Liver (tissue), 9 donors: ENCODE measurements around the gene MCF2. TPM values are rescaled to one million over a fixed set of nuclear protein-coding genes. Genes with fewer than 3 reads are reported as not detected.

Experiments used
- DNase-seq: peaks from one replicate; pipeline ENCODE4 v3.0.0-alpha.2; 2017; ENCODE audit warnings: low spot score
- H3K27ac ChIP-seq, 2 donors: one replicate each; pipeline ENCODE4 v1.7.0; 2013; ENCODE audit warnings: inconsistent platforms in 2 of 2, low read length in 2 of 2, control low read depth in 1 of 2, low read depth in 1 of 2, mild to moderate bottlenecking in 1 of 2
- H3K27me3 ChIP-seq, 4 donors: one replicate each; pipeline versions ENCODE4 v1.6.1 to v1.7.0; 2013; ENCODE audit warnings: low read length in 3 of 4, inconsistent platforms in 1 of 4, mild to moderate bottlenecking in 1 of 4, moderate library complexity in 1 of 4; ENCODE audit not compliant: control insufficient read depth in 4 of 4, insufficient read depth in 4 of 4
- H3K36me3 ChIP-seq, 4 donors: one replicate each; pipeline versions ENCODE4 v1.6.1 to v1.7.0; 2013; ENCODE audit warnings: low read length in 3 of 4, mild to moderate bottlenecking in 3 of 4, low read depth in 1 of 4, moderate library complexity in 1 of 4; ENCODE audit not compliant: control insufficient read depth in 4 of 4, insufficient read depth in 3 of 4
- H3K4me1 ChIP-seq, 4 donors: one replicate each; pipeline versions ENCODE4 v1.6.1 to v1.7.0; 2013; ENCODE audit warnings: low read length in 3 of 4, mild to moderate bottlenecking in 3 of 4, moderate library complexity in 1 of 4; ENCODE audit not compliant: control insufficient read depth in 4 of 4, insufficient read depth in 4 of 4
- H3K4me3 ChIP-seq, 3 donors: one replicate each; pipeline versions ENCODE4 v1.6.1 to v1.7.0; 2013; ENCODE audit warnings: low read length in 3 of 3, control low read depth in 1 of 3, low read depth in 1 of 3, mild to moderate bottlenecking in 1 of 3
- H3K9ac ChIP-seq, 2 donors: one replicate each; pipeline ENCODE4 v1.7.0; 2013; ENCODE audit warnings: low read length in 2 of 2, mild to moderate bottlenecking in 2 of 2, moderate library complexity in 2 of 2, control low read depth in 1 of 2, low read depth in 1 of 2
- H3K9me3 ChIP-seq, 4 donors: one replicate each; pipeline versions ENCODE4 v1.6.1 to v1.7.0; 2013; ENCODE audit warnings: low read length in 3 of 4; ENCODE audit not compliant: control insufficient read depth in 4 of 4
- EGR1 ChIP-seq, 2 donors: IDR thresholded peaks; 2 replicates each; pipeline ENCODE4 v1.6.1; 2016 to 2018; ENCODE audit warnings: antibody characterized with exemption in 2 of 2, low read depth in 2 of 2
- FOXA1 ChIP-seq: IDR thresholded peaks from 2 replicates; pipeline ENCODE4 v1.6.1; 2016; ENCODE audit warnings: antibody characterized with exemption
- FOXA2 ChIP-seq: IDR thresholded peaks from 2 replicates; pipeline ENCODE4 v1.6.1; 2016; ENCODE audit warnings: antibody characterized with exemption
- GABPA ChIP-seq, 2 donors: IDR thresholded peaks in 1 of 2; conservative IDR thresholded peaks in 1 of 2; 2 replicates each; pipeline ENCODE4 v1.6.1; 2016; ENCODE audit warnings: antibody characterized with exemption in 2 of 2, mild to moderate bottlenecking in 1 of 2, moderate library complexity in 1 of 2
- HNF4A ChIP-seq, 2 donors: conservative IDR thresholded peaks; 2 replicates each; pipeline ENCODE4 v1.6.1; 2016; ENCODE audit warnings: antibody characterized with exemption in 2 of 2, mild to moderate bottlenecking in 2 of 2
- HNF4G ChIP-seq: IDR thresholded peaks from 2 replicates; pipeline ENCODE4 v1.6.1; 2016; ENCODE audit warnings: antibody characterized with exemption
- JUND ChIP-seq, 2 donors: IDR thresholded peaks; 2 replicates each; pipeline ENCODE4 v1.6.1; 2016; ENCODE audit warnings: antibody characterized with exemption in 2 of 2
- MAX ChIP-seq: IDR thresholded peaks from 2 replicates; pipeline ENCODE4 v1.6.1; 2016; ENCODE audit warnings: antibody characterized with exemption
- NR2F2 ChIP-seq: IDR thresholded peaks from 2 replicates; pipeline ENCODE4 v1.6.1; 2016; ENCODE audit warnings: antibody characterized with exemption
- RAD21 ChIP-seq, 2 donors: IDR thresholded peaks; 2 replicates each; pipeline ENCODE4 v1.6.1; 2016; ENCODE audit warnings: antibody characterized with exemption in 2 of 2, mild to moderate bottlenecking in 2 of 2
- REST ChIP-seq: IDR thresholded peaks from 2 replicates; pipeline ENCODE4 v1.6.1; 2016; ENCODE audit warnings: antibody characterized with exemption, mild to moderate bottlenecking
- RXRA ChIP-seq, 2 donors: IDR thresholded peaks; 2 replicates each; pipeline ENCODE4 v1.6.1; 2017 to 2018; ENCODE audit warnings: antibody characterized with exemption in 2 of 2, mild to moderate bottlenecking in 1 of 2
- SP1 ChIP-seq: IDR thresholded peaks from 2 replicates; pipeline ENCODE4 v1.6.1; 2018; ENCODE audit warnings: antibody characterized with exemption, mild to moderate bottlenecking
- TAF1 ChIP-seq: conservative IDR thresholded peaks from 2 replicates; pipeline ENCODE4 v1.6.1; 2016; ENCODE audit warnings: antibody characterized with exemption, mild to moderate bottlenecking
- YY1 ChIP-seq: IDR thresholded peaks from 2 replicates; pipeline ENCODE4 v1.6.1; 2016; ENCODE audit warnings: antibody characterized with exemption, mild to moderate bottlenecking
- WGBS: extraction: QIAGEN DNeasy Blood & Tissue Kit; methylation state at CpG from one replicate; pipeline ENCODE4 v1.1.7; 2013; 5-methylcytosine and 5-hydroxymethylcytosine counted together
- polyA plus RNA-seq, 2 donors: library from polyadenylated mRNA; stranded (reverse) in 1 of 2; unstranded in 1 of 2; fragments of 200-250 nt in 1 of 2; fragments of >200 nt in 1 of 2; fragmentation: Nextera tagmentation in 1 of 2; extraction: Ambion mirVana in 1 of 2; gene quantifications; one replicate each; pipeline versions ENCODE4 v1.2.1 to v1.2.3, GENCODE V29; 2013 to 2015
- total RNA-seq, 2 donors: library from RNA; depleted of rRNA; stranded (reverse); fragments of >200 nt; gene quantifications; one replicate each; pipeline ENCODE4 v1.2.3, GENCODE V29; 2014
- TF ChIP-seq, protein P1 (sequence below): IDR thresholded peaks from 2 replicates; pipeline ENCODE4 v1.6.1; 2016; ENCODE audit warnings: antibody characterized with exemption
- TF ChIP-seq, protein P2 (sequence below): fragments of 150-350 bp; IDR thresholded peaks from 2 replicates; pipeline ENCODE4 v1.5.1; 2017; ENCODE audit warnings: improper control_type of control experiment, low read depth, low read length; ENCODE audit not compliant: missing input control
- TF ChIP-seq, protein P3 (sequence below): IDR thresholded peaks from 2 replicates; pipeline ENCODE4 v1.6.1; 2016; ENCODE audit warnings: antibody characterized with exemption
- donor health status: healthy.
- donor health status: healthy.
- donor health status: healthy.
- donor health status: healthy.
- donor health status: healthy.

Gene MCF2
- total and polyA plus RNA-seq, 4 donors = 0.03 to 0.33 (median 0.08) TPM

- H3K4me1 ChIP-seq = peaks cover 7 to 49% (median 38%) of the 10 kb centered on the region in 4 donors
- 15% methylated on average over 1 of the region's 1 CpG for WGBS
- no peaks in the 10 kb centered on the region for H3K27me3 ChIP-seq
Measured at GRCh38 chrX:139542652-139543051, 165.3 kb downstream of the MCF2 start.

More at GRCh38 chrX:139542652-139543051, 165.3 kb downstream of the MCF2 start:
- Histone ChIP-seq H3K9me3 (no peaks in the 10 kb centered on the region), H3K9ac (no peak overlapping the region), H3K4me3 (no peak overlapping the region), H3K27ac (peak overlapping the region; percentile 16 to 93), H3K36me3 (peaks cover 0 to 6% (median 3%) of the 10 kb centered on the region in 4 donors)
- no peak for TF ChIP-seq SP1
- no peak for TF ChIP-seq HNF4G
- no peak for TF ChIP-seq EGR1 (IDR thresholded peaks at IDR 0.05; ENCODE audit: low read depth in 2 of 2)
- TF ChIP-seq, protein P1, sequence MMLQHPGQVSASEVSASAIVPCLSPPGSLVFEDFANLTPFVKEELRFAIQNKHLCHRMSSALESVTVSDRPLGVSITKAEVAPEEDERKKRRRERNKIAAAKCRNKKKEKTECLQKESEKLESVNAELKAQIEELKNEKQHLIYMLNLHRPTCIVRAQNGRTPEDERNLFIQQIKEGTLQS = no peak
- TF ChIP-seq HNF4A (conservative IDR thresholded peaks at IDR 0.05) = peak in 1 of 2 donors; percentile 28
- TF ChIP-seq TAF1 = no peak
- no peak for TF ChIP-seq MAX
- TF ChIP-seq YY1 = peak; percentile 57
- no peak for TF ChIP-seq GABPA (IDR thresholded peaks at IDR 0.05 in 1 of 2, conservative IDR thresholded peaks at IDR 0.05 in 1 of 2)
- TF ChIP-seq FOXA1 = no peak
- no peak for TF ChIP-seq NR2F2
- TF ChIP-seq, protein P2, sequence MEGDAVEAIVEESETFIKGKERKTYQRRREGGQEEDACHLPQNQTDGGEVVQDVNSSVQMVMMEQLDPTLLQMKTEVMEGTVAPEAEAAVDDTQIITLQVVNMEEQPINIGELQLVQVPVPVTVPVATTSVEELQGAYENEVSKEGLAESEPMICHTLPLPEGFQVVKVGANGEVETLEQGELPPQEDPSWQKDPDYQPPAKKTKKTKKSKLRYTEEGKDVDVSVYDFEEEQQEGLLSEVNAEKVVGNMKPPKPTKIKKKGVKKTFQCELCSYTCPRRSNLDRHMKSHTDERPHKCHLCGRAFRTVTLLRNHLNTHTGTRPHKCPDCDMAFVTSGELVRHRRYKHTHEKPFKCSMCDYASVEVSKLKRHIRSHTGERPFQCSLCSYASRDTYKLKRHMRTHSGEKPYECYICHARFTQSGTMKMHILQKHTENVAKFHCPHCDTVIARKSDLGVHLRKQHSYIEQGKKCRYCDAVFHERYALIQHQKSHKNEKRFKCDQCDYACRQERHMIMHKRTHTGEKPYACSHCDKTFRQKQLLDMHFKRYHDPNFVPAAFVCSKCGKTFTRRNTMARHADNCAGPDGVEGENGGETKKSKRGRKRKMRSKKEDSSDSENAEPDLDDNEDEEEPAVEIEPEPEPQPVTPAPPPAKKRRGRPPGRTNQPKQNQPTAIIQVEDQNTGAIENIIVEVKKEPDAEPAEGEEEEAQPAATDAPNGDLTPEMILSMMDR = no peak
- TF ChIP-seq REST = no peak
- no peak for TF ChIP-seq RAD21 (IDR thresholded peaks at IDR 0.05)
- TF ChIP-seq, protein P3, sequence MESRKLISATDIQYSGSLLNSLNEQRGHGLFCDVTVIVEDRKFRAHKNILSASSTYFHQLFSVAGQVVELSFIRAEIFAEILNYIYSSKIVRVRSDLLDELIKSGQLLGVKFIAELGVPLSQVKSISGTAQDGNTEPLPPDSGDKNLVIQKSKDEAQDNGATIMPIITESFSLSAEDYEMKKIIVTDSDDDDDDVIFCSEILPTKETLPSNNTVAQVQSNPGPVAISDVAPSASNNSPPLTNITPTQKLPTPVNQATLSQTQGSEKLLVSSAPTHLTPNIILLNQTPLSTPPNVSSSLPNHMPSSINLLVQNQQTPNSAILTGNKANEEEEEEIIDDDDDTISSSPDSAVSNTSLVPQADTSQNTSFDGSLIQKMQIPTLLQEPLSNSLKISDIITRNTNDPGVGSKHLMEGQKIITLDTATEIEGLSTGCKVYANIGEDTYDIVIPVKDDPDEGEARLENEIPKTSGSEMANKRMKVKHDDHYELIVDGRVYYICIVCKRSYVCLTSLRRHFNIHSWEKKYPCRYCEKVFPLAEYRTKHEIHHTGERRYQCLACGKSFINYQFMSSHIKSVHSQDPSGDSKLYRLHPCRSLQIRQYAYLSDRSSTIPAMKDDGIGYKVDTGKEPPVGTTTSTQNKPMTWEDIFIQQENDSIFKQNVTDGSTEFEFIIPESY = no peak
- peak in 1 of 2 donors; percentile 30 for TF ChIP-seq RXRA (IDR thresholded peaks at IDR 0.05)
- peak; percentile 13 for TF ChIP-seq FOXA2
- TF ChIP-seq JUND (IDR thresholded peaks at IDR 0.05) = no peak
- no peak for DNase-seq
